Tongue (tissue), 2 donors: ENCODE results near the gene TOM1L2. TPM values are rescaled to one million over a fixed set of nuclear protein-coding genes. Genes with fewer than 3 reads are reported as not detected.

ENCODE experiments used
- DNase-seq: peaks from one replicate; pipeline ENCODE4 v3.0.0-alpha.2; 2015
- total RNA-seq: library from RNA; depleted of rRNA; stranded (reverse); fragments of >200 nt; gene quantifications from one replicate; pipeline ENCODE4 v1.2.3, GENCODE V29; 2014

Gene TOM1L2
- total RNA-seq, 1 donor from 2014 or later: 26.8 TPM

GRCh38 chr17:17833658-17834357 lies 138.4 kb downstream of the TOM1L2 start:
- no peak for DNase-seq

GRCh38 chr17:17832032-17832363 lies 140.2 kb downstream of the TOM1L2 start:
- DNase-seq: no peak

- DNase-seq: peak; percentile 83
These were observed 140.8 kb downstream of the TOM1L2 start for GRCh38 chr17:17831208-17832031.

- no peak for DNase-seq
These were observed 141.4 kb downstream of the TOM1L2 start for GRCh38 chr17:17830740-17831207.

- DNase-seq: no peak
These were observed 142.0 kb downstream of the TOM1L2 start for GRCh38 chr17:17830269-17830567.

DNA sequence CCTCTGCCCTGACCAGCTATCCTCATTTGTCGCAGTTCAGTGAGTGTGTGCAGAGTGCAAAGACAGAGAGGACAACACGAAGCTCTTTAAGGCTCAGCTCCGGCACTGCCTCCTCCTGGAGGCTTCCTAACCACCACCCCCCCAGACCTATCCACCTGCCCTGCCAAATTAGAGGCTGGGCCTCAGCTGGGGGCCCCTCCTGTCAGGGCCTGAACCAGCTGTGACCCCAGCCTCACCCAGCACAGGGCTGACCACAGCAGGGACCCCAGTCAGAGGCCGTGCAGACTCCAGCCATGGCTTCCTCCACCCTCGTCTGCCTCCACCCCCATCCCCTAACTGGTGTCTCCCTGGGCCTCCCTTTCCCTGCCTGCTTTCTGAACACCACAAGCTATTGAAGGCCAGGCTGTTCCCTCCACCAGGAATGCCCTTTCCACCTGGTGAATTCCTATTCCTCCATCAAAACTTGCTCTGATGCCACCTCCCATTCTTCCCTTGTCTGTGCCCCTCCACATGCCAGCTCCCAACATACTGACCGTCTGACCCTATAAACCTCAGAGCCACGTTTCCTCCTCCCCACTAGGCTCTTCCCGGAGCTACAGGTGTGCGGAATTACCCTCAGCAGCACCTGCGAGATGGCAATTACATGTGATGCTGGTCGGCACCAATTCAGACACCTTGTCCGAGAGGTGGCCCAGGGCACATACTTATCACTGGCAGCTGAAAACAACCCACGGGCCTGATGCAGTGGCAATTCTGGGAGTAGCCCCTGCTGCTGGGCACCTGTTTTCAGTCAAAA lies 144.2 kb downstream of the TOM1L2 start:
- DNase-seq: no peak

DNA sequence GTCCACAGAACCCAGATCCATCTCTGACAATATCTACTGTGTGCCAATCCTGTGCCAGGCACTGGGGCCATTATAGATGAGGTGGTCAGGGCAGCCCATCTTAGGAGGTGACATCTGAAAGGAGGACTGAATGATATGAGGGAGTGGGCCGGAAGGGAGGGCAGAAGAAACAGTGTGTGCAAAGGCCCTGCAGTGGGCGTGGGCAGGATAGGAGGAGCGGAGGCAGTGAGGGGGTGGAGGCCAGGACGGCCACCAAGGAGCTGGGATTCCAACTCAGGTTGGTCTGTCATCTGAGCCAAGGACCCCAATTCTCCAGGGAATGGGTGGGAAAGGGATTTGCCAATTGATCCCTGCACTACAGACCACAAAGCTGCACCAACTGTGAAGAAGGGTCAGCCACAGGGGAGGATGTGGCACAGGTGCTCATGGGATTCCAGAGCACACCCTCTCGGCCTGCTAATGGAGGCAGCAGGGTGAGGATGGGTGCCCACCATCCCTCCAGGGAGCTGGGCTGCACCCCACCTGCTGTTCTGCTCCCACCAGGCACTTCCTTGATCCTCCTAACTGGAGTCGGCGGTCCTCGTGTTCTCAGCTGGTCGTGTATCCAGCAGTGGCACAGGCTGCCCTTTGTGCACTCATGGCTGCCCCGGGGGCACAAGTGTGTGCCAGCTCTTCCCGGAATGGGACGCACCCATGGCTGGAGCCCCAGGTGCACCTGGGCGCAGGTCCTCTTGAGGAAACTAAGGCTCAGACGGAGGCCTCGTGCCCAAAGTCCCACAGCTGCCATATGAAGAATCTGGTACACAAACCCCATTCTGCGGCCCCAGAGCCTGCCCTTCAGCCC lies 145.0 kb downstream of the TOM1L2 start:
- DNase-seq: no peak

- DNase-seq: no peak
These were observed 145.9 kb downstream of the TOM1L2 start for GRCh38 chr17:17826342-17826713.

DNA sequence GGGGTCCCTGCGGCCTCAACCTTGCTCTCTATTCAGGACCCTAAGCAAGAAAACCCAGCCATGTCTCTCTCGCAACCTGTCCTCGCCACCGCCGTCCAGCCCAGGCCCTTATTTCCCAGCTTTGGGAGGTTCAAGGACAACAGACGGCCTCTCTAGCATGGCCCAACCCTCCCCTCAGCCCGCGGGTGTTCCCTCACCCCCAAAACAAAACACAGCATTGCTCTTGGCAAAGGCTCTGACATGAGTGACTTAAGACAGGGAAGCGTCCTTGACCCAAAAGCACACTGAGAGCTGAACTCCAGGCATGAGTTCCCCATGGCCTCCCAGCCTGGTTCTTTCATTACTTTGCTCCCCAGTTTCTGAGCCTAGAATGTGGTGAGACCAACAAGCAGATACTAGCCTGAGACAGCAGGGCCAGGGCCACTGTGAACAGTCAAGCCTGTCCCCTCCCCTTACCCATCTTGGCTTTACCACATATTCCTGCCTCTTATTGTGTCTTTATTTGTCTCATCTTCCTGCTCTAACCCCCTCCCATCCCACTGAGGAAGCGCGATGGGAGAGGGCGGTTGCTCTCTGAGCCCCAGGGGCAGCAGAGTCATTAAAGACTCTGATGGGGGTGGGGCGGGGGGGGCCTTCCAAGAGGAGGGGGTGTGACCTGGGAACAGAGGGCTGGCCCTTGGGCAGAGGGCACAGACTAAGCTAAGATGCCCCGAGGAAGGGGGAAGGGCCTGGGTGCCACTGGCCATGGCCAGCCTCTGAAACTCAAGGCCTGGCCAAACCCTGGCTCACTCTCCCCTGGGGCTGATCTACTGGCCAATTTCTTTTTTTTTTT lies 147.2 kb downstream of the TOM1L2 start:
- DNase-seq: no peak

GRCh38 chr17:17824119-17824782 lies 147.9 kb downstream of the TOM1L2 start:
- peak; percentile 40 for DNase-seq

GRCh38 chr17:17823433-17824118 lies 148.6 kb downstream of the TOM1L2 start:
- DNase-seq: peak; percentile 95

- DNase-seq: no peak
These were observed 149.6 kb downstream of the TOM1L2 start for GRCh38 chr17:17822616-17823015.

DNA sequence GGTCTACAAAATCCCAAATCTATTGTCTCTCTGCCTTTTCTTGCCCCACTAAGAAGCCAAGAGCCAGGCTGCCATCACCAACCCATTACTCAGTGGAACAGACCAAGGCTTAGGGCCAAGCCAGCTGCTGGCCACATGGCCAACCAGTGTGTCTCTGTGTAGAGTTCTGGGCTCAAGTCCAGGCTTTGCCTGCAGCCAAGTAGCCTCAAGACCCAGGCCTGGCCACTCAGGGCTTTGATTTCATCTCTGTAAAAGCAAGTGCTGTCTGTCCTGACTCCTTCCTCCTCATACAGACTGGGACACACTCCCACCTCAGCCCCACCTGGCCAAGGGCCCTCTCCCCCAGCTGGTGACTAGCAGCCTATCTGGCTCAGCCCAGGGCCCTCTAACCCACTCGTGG lies 150.0 kb downstream of the TOM1L2 start:
- DNase-seq: peak; percentile 47

DNA sequence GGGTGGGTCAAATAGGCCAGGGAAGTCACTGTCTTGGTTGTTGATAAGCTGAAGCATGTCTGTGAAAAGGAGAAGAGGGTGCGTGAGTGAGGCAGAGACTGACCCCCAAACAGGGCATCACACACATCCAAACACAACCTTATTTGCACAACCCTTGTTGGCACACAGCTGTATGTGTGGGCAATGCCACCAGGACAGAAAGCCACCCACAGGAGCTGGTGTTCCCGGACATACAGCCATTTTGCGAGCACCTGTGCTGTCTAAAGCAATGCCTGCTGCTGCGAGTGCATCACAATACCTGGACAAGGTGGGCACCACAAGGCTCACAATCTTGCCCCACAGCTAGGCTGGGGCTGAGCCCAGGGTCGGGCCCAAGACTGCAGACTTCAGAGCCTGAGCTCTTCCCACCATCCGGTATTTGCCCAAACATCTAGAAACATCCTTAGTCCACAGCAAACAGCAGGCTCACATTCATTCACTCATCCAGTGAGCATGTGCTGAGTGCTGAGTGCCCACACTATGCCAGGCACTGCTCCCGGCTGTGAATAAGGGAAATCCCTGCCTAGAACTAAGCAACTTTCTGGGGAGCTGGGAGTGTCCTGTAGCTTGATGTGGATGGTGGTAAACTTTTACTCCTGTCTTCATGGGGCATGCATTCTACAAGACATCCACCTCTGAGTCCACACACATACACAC lies 151.6 kb downstream of the TOM1L2 start:
- no peak for DNase-seq

- no peak for DNase-seq
These were observed 152.2 kb downstream of the TOM1L2 start for GRCh38 chr17:17820046-17820445.

GRCh38 chr17:17819561-17819995 lies 152.6 kb downstream of the TOM1L2 start:
- DNase-seq: no peak

DNA sequence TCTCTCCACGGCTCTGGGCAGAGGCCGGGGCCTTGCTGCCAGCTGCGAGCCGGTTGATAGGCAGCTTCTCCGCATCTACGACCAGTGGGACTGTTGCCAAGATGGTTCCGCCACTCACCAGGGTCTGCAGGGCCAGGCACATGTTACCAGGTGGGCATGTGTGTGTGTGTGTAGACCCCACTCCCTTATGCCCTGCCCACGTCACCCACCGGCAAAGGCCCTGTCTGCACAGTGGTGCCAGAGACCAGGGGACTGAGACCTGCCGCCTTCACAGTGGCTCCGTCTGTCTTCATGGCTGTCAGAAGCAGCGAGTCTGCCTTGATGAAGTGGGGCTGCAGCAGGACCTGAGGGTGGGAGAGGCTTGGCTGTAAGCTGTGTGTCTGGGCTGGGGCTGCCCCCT lies 153.1 kb downstream of the TOM1L2 start:
- no peak for DNase-seq

DNA sequence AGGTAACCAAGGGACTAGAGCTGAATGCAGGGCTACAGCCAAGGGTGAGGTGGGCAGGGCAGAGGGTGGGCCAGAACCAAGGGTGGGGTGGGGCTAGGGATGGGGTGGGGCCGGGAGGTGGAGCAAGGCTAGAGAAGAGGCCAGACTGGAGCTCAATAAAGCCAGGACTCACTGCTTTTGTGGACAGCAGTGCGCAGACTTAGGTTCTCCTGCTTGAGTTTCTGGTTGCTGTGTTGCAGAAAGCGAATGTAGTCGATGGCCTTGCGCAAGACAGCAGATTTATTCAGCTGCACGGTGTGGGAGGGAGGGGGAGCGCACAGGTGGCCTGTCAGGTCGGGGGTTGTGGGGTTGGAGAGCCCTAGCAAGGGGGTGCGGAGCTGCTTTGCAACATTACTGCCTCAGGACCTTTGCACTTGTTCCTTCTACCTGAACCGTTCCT lies 154.1 kb downstream of the TOM1L2 start:
- DNase-seq: no peak

- DNase-seq: no peak
These were observed 154.7 kb downstream of the TOM1L2 start for GRCh38 chr17:17817552-17817947.
